Activated CD4-positive, alpha-beta T cell treated with anti-CD3 and anti-CD28 coated beads, Interleukin-2, amount 10 ng/mL, durations not matched to agents 7 days and 5 days (primary cell): Measurements from ENCODE around the gene VPS35L. TPM values are rescaled to one million over a fixed set of nuclear protein-coding genes. Genes with fewer than 3 reads are reported as not detected.

ENCODE experiments used
- CTCF ChIA-PET: fragments of 350-600 bp; sonication (Branson Sonifier 250); formaldehyde crosslinking; loops from one replicate; lab custom pipeline; 2021; ENCODE audit warnings: antibody characterized with exemption; lab: Charles Lee
- POLR2A ChIA-PET: fragments of 350-600 bp; sonication (Branson Sonifier 250); formaldehyde crosslinking; loops from one replicate; lab custom pipeline; 2021; ENCODE audit warnings: antibody characterized with exemption; lab: Charles Lee
- DNase-seq: peaks from one replicate; pipeline ENCODE4 v3.0.0-alpha.2; 2020
- H3K27ac Mint-ChIP-seq: one replicate; pipeline ENCODE4 v1.8.0; 2021; ENCODE audit warnings: mild to moderate bottlenecking, moderate library complexity, mixed read lengths
- H3K27me3 Mint-ChIP-seq: one replicate; pipeline ENCODE4 v1.8.0; 2021; ENCODE audit warnings: mixed read lengths
- H3K36me3 Mint-ChIP-seq: one replicate; pipeline ENCODE4 v1.8.0; 2021; ENCODE audit warnings: low read depth, mixed read lengths
- H3K4me1 Mint-ChIP-seq: one replicate; pipeline ENCODE4 v1.8.0; 2021; ENCODE audit warnings: mixed read lengths
- H3K4me3 Mint-ChIP-seq: one replicate; pipeline ENCODE4 v1.8.0; 2021; ENCODE audit warnings: mild to moderate bottlenecking, moderate library complexity, mixed read lengths
- H3K9me3 Mint-ChIP-seq: one replicate; pipeline ENCODE4 v1.8.0; 2021; ENCODE audit warnings: mixed read lengths
- total RNA-seq, 2 experiments: library from RNA; stranded (reverse); gene quantifications; one replicate each; pipeline ENCODE4 v1.2.3, GENCODE V29; 2021

VPS35L gene
- total RNA-seq, 2 experiments from 2014 or later, result 59.3 to 59.6 TPM

GRCh38 chr16:19522760-19523159, 32.7 kb upstream of the VPS35L start:
- peaks cover 4% of the 10 kb centered on the region for H3K36me3 Mint-ChIP-seq
- peaks cover 52% of the 10 kb centered on the region for H3K4me1 Mint-ChIP-seq
- H3K27me3 Mint-ChIP-seq, result no peaks in the 10 kb centered on the region
- POLR2A ChIA-PET, result no interaction called here
- no peaks in the 10 kb centered on the region for H3K9me3 Mint-ChIP-seq
- no peak overlapping the region for H3K27ac Mint-ChIP-seq
- DNase-seq, result no peak
- CTCF ChIA-PET, result interaction anchor here (0.9 to 1.4 kb wide), 2 partner anchors 31 to 71 kb away, joined by 3 read pairs; no protein-coding TSS in a partner anchor
- H3K4me3 Mint-ChIP-seq, result no peak overlapping the region

GRCh38 chr16:19523184-19523558, 32.3 kb upstream of the VPS35L start:
- Mint-ChIP-seq H3K9me3 (no peaks in the 10 kb centered on the region), H3K4me1 (peaks cover 52% of the 10 kb centered on the region), H3K36me3 (peaks cover 8% of the 10 kb centered on the region), H3K27ac (no peak overlapping the region), H3K27me3 (no peaks in the 10 kb centered on the region), H3K4me3 (peak overlapping the region; percentile 96)
- ChIA-PET POLR2A (no interaction called here), CTCF (interaction anchor here (0.9 to 1.5 kb wide), 3 partner anchors 16 to 32 kb away, joined by 3 to 6 read pairs (median 5); partner anchors contain the start of gene VPS35L)
- DNase-seq, result no peak

GRCh38 chr16:19523559-19524355, 31.7 kb upstream of the VPS35L start, which contains the start of gene CCP110:
Gene CCP110 (plus strand): TSS chr16:19523942. CDS start chr16:19527882, 3,940 bp downstream.
- peak; percentile 98 for DNase-seq
- Mint-ChIP-seq H3K4me3 (peak within 1 kb of the TSS; percentile 96), H3K9me3 (no peaks in the 10 kb centered on the region), H3K27ac (peak within 1 kb of the TSS; percentile 97), H3K27me3 (no peaks in the 10 kb centered on the region), H3K4me1 (peaks cover 46% of the 10 kb centered on the region), H3K36me3 (peaks cover 14% of the 10 kb centered on the region)
- ChIA-PET POLR2A (interaction anchor here (1.6 kb wide), 1 partner anchor 32 kb away, joined by 6 read pairs; the partner anchor contains the start of gene VPS35L), CTCF (interaction anchor here (0.8 to 1.7 kb wide), 6 partner anchors 11 to 565 kb away, joined by 3 to 6 read pairs (median 4); partner anchors contain the start of gene VPS35L)

GRCh38 chr16:19524356-19524615, 31.2 kb upstream of the VPS35L start:
- DNase-seq, result no peak
- H3K9me3 Mint-ChIP-seq, result no peaks in the 10 kb centered on the region

GRCh38 chr16:19524616-19525384, 30.7 kb upstream of the VPS35L start:
- no peak for DNase-seq
- peak overlapping the region; percentile 97 for H3K27ac Mint-ChIP-seq
- H3K27me3 Mint-ChIP-seq, result no peaks in the 10 kb centered on the region
- peaks cover 19% of the 10 kb centered on the region for H3K36me3 Mint-ChIP-seq
- H3K4me1 Mint-ChIP-seq, result peaks cover 41% of the 10 kb centered on the region
- ChIA-PET CTCF (interaction anchor here (0.5 to 1.9 kb wide), 7 partner anchors 10 to 566 kb away, joined by 3 to 7 read pairs (median 5); partner anchors contain the start of gene VPS35L), POLR2A (interaction anchor here (0.7 to 1.6 kb wide), 2 partner anchors 31 to 1151 kb away, joined by 3 to 6 read pairs; partner anchors contain the start of gene VPS35L)
- H3K9me3 Mint-ChIP-seq, result no peaks in the 10 kb centered on the region
- H3K4me3 Mint-ChIP-seq, result peak overlapping the region; percentile 96

More at GRCh38 chr16:19524356-19524615, 31.2 kb upstream of the VPS35L start:
- H3K4me1 Mint-ChIP-seq, result peaks cover 41% of the 10 kb centered on the region
- H3K36me3 Mint-ChIP-seq, result peaks cover 18% of the 10 kb centered on the region
- CTCF ChIA-PET, result interaction anchor here (0.8 to 1.7 kb wide), 5 partner anchors 11 to 566 kb away, joined by 3 to 6 read pairs (median 5); partner anchors contain the start of gene VPS35L
- H3K4me3 Mint-ChIP-seq, result peak overlapping the region; percentile 96
- no peaks in the 10 kb centered on the region for H3K27me3 Mint-ChIP-seq
- peak overlapping the region; percentile 97 for H3K27ac Mint-ChIP-seq
- POLR2A ChIA-PET, result interaction anchor here (1.6 kb wide), 1 partner anchor 31 kb away, joined by 6 read pairs; the partner anchor contains the start of gene VPS35L

DNA sequence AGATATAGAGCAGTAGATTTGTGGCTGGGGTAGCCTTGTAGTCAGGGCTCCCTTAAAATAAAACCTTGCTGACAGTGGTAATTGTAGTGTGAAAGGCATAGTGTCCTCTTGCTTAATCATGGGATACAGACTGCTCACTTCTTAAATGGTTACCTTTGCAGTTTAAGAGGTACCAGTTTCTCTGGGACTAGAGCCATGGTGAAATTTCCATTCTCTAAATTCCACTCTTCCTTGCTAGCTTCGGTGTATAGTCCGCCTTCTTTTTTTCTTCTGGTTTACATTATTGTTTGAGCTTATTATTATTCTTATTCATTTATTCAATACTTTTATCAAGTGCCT, 30.1 kb upstream of the VPS35L start:
- Mint-ChIP-seq H3K9me3 (no peaks in the 10 kb centered on the region), H3K4me3 (peak overlapping the region; percentile 96), H3K4me1 (peaks cover 36% of the 10 kb centered on the region), H3K36me3 (peaks cover 23% of the 10 kb centered on the region), H3K27ac (no peak overlapping the region), H3K27me3 (no peaks in the 10 kb centered on the region)
- ChIA-PET CTCF (interaction anchor here (0.5 to 1.9 kb wide), 2 partner anchors 30 to 46 kb away, joined by 5 to 7 read pairs; partner anchors contain the start of gene VPS35L), POLR2A (interaction anchor here (1.6 kb wide), 1 partner anchor 30 kb away, joined by 6 read pairs; the partner anchor contains the start of gene VPS35L)
- no peak for DNase-seq

DNA sequence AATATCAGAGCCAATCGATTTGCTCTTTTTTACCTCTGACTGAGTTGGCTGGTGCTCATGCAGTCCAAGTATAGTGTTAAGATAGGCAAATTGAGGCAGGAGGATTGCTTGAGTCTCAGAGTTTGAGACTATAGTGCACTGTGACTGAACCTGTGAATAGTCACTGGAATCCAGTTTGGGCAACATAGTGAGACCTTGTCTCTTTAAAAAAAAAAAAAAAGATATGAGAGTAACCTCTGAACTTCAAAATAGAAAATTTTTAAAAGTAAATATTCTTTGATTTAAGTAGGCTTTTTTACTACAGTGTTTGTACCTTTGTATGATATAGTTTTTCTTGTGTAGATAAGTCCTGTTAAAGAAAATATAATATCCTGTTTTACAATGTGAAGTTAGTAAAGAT, 28.3 kb upstream of the VPS35L start:
- Mint-ChIP-seq H3K27ac (no peak overlapping the region), H3K9me3 (no peaks in the 10 kb centered on the region), H3K36me3 (peaks cover 25% of the 10 kb centered on the region), H3K4me3 (no peak overlapping the region), H3K4me1 (peaks cover 25% of the 10 kb centered on the region), H3K27me3 (no peaks in the 10 kb centered on the region)
- DNase-seq, result no peak
- ChIA-PET POLR2A (interaction anchor here (0.7 kb wide), 1 partner anchor 334 kb away, joined by 7 read pairs; no protein-coding TSS in a partner anchor), CTCF (no interaction called here)

GRCh38 chr16:19528666-19529065, 26.8 kb upstream of the VPS35L start:
- POLR2A ChIA-PET, result no interaction called here
- CTCF ChIA-PET, result interaction anchor here (0.8 to 2.3 kb wide), 2 partner anchors 12 to 28 kb away, joined by 5 to 12 read pairs; no protein-coding TSS in a partner anchor
- peaks cover 33% of the 10 kb centered on the region for H3K36me3 Mint-ChIP-seq

DNA sequence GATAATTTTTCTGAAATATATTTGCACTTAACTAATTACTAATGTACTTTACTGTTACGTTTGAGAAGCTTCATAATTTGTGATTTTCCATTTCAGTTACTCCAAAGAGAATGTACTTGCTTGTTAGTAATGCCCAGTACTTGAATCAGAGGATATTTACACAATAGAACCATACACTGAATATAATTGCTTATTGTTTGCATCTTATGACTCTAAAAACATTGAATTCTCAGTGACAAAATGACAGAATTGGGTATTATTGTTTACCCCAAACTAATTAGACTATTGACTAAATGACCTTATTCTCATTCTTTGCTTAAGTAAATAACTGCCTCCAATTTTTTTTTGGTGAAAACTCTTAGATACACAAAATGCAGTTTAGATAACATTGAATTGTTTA, 22.9 kb upstream of the VPS35L start:
- Mint-ChIP-seq H3K27me3 (no peaks in the 10 kb centered on the region), H3K4me1 (peaks cover 4% of the 10 kb centered on the region), H3K27ac (no peak overlapping the region), H3K4me3 (no peak overlapping the region), H3K9me3 (no peaks in the 10 kb centered on the region), H3K36me3 (peaks cover 51% of the 10 kb centered on the region)
- ChIA-PET CTCF (no interaction called here), POLR2A (no interaction called here)
- no peak for DNase-seq

More at GRCh38 chr16:19528666-19529065, 26.8 kb upstream of the VPS35L start:
- DNase-seq, result no peak
- Mint-ChIP-seq H3K9me3 (no peaks in the 10 kb centered on the region), H3K4me1 (peaks cover 22% of the 10 kb centered on the region), H3K27ac (no peak overlapping the region), H3K4me3 (no peak overlapping the region), H3K27me3 (no peaks in the 10 kb centered on the region)

DNA sequence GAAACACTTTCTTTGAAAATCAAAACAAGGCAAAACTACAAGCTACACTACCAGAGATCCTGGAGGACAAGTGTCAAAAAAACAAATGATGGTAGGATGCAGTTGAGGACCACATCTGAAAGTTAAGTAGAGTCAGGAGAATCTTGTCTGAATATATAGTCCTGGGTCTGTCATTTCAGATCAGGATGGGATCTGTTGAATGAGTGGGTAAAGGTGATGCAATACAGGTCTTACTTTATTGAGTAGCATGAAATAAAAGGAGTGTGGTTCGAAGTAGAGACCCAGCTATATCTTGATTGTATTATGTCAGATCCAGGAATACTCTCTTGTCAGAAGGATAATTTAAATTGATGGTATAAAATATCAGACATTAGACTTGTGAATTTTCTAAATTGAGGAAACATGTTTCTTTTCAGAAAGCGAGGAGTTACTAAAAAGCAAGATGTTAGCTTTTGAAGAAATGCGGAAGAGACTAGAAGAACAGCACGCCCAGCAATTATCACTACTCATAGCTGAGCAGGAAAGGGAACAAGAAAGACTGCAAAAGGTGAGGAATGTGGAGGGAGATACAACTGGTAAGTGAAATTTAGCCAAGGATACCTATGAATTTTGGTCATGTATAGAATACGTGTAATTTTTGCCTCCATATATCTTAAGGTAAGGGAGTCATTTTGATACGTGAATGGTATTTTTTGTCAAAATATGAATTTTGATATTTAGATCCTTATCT, 15.1 kb upstream of the VPS35L start:
- H3K4me1 Mint-ChIP-seq, result peaks cover 14% of the 10 kb centered on the region
- POLR2A ChIA-PET, result no interaction called here
- peaks cover 54% of the 10 kb centered on the region for H3K36me3 Mint-ChIP-seq

DNA sequence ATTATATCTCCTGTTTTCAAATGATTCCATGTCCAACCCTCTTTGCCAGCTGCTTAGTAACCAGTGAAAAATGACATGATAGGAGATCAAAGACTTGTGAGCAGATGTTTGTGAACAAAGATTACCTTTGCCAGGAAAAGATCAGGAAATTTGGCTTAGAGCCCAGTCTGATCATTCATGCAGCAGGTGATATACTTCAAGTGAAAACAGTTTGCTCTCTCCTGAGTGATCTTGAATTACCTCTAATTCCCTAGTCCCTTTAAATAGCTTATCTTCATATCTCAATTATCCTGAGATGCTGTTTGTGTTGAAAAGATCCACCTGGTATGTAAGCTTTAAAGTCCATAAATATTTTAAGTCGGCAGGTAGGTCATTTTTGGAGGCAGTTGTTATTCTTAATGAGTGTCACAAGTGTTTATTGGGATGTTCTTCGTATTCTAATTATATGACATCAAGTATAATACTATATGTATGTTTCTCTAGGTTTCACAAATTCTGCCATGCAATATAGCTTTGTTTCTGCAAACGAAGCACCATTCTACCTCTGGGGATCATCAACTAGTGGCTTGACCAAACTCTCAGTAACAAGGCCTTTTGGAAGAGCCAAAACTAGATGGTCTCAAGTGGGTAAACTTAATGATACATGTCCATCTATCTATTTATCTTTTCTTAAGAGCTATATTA, 13.2 kb upstream of the VPS35L start:
- DNase-seq, result no peak
- peaks cover 44% of the 10 kb centered on the region for H3K36me3 Mint-ChIP-seq
- peaks cover 14% of the 10 kb centered on the region for H3K4me1 Mint-ChIP-seq
- no peak overlapping the region for H3K27ac Mint-ChIP-seq
- no peak overlapping the region for H3K4me3 Mint-ChIP-seq
- CTCF ChIA-PET, result interaction anchor here (2.7 kb wide), 1 partner anchor 13 kb away, joined by 9 read pairs; the partner anchor contains the start of gene VPS35L
- no peaks in the 10 kb centered on the region for H3K27me3 Mint-ChIP-seq
- H3K9me3 Mint-ChIP-seq, result peaks cover 5% of the 10 kb centered on the region
- POLR2A ChIA-PET, result no interaction called here

More for the DNA sequence above, 15.1 kb upstream of the VPS35L start:
- Mint-ChIP-seq H3K9me3 (peaks cover 5% of the 10 kb centered on the region), H3K27me3 (no peaks in the 10 kb centered on the region), H3K4me3 (no peak overlapping the region), H3K27ac (no peak overlapping the region)
- no peak for DNase-seq
- CTCF ChIA-PET, result interaction anchor here (1.4 to 2.3 kb wide), 4 partner anchors 11 to 38 kb away, joined by 3 to 13 read pairs (median 8); partner anchors contain the start of genes CCP110 and VPS35L
